Measurements from ENCODE around the gene TTC28. TPM values are rescaled to one million over a fixed set of nuclear protein-coding genes. Genes with fewer than 3 reads are reported as not detected.

Gene TTC28
- total RNA-seq, 1 donor from 2014 or later: 70.8 TPM

DNA sequence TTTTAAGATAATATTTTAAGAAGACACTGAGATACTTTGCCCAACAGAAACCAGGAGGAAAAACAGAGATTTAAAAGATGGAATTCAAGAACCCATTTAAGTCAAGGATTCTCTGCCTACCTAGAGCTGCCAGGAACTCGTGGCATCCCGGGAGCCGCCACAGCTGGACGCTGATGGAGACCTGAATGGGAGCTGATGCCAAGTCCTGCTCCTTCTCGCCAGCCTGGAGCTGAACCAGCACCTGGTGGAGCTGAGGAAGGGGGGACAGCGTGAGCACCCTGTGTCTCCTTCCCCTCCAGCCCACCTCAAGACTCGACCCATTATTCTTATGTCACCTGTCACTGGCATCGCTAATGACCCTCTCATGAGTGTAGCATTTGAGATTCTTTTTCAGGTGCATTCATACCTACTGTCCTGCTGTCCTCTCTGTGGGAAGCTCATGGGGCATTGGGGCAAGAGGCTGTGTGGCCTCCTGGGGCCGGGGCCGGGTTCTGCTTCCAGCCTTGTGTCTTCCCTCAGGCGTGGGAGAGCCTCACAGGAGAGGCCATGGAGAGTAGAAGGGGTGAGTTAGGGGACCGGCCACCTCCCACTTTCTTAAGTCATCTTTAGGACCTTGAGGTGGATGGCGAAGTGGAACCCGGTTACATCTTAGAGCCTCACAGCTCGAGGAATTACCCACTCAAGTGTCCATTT, 689.7 kb downstream of the TTC28 start:
- H3K27me3 Mint-ChIP-seq (ENCODE audit: unreplicated experiment): peaks cover 8% of the 10 kb centered on the region
- no peak for DNase-seq (ENCODE audit: low spot score)
- H3K4me1 Mint-ChIP-seq (ENCODE audit: unreplicated experiment): peaks cover 6% of the 10 kb centered on the region
- H3K27ac Mint-ChIP-seq (ENCODE audit: unreplicated experiment): no peak overlapping the region
- no peak overlapping the region for H3K4me3 Mint-ChIP-seq (ENCODE audit: unreplicated experiment)
- TF ChIP-seq, protein P1, sequence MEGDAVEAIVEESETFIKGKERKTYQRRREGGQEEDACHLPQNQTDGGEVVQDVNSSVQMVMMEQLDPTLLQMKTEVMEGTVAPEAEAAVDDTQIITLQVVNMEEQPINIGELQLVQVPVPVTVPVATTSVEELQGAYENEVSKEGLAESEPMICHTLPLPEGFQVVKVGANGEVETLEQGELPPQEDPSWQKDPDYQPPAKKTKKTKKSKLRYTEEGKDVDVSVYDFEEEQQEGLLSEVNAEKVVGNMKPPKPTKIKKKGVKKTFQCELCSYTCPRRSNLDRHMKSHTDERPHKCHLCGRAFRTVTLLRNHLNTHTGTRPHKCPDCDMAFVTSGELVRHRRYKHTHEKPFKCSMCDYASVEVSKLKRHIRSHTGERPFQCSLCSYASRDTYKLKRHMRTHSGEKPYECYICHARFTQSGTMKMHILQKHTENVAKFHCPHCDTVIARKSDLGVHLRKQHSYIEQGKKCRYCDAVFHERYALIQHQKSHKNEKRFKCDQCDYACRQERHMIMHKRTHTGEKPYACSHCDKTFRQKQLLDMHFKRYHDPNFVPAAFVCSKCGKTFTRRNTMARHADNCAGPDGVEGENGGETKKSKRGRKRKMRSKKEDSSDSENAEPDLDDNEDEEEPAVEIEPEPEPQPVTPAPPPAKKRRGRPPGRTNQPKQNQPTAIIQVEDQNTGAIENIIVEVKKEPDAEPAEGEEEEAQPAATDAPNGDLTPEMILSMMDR (IDR thresholded peaks at IDR 0.05; ENCODE audit: unreplicated experiment): no peak
- no peaks in the 10 kb centered on the region for H3K9me3 Mint-ChIP-seq (ENCODE audit: unreplicated experiment)
- peaks cover 29% of the 10 kb centered on the region for H3K36me3 Mint-ChIP-seq (ENCODE audit: low read depth, unreplicated experiment)

DNA sequence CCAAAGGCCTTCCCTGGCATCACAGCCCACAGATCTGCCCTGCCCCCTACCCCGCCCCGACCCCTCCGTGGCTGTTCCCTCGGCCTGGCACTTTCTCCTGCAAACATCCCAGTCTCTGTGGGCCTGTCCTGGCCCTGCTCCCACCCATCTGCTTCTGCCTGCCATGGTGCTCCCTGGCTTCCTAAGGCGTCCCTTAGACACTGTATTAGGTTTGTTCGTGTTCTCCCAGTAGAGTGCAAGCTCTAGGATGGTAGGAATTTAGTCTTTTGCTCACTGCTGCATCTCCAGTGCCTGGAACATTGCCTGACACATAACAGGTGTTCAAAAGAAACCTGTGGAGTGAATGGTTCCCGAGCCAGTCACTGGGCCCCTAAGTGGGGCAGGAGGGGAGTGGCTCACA, 690.9 kb downstream of the TTC28 start:
- H3K4me1 Mint-ChIP-seq (ENCODE audit: unreplicated experiment): peaks cover 8% of the 10 kb centered on the region
- no peak overlapping the region for H3K27ac Mint-ChIP-seq (ENCODE audit: unreplicated experiment)
- H3K4me3 Mint-ChIP-seq (ENCODE audit: unreplicated experiment): no peak overlapping the region
- peaks cover 37% of the 10 kb centered on the region for H3K36me3 Mint-ChIP-seq (ENCODE audit: low read depth, unreplicated experiment)
- no peak for DNase-seq (ENCODE audit: low spot score)
- peaks cover 7% of the 10 kb centered on the region for H3K27me3 Mint-ChIP-seq (ENCODE audit: unreplicated experiment)
- H3K9me3 Mint-ChIP-seq (ENCODE audit: unreplicated experiment): no peaks in the 10 kb centered on the region
- TF ChIP-seq, protein P1 (IDR thresholded peaks at IDR 0.05; ENCODE audit: unreplicated experiment): no peak

DNA sequence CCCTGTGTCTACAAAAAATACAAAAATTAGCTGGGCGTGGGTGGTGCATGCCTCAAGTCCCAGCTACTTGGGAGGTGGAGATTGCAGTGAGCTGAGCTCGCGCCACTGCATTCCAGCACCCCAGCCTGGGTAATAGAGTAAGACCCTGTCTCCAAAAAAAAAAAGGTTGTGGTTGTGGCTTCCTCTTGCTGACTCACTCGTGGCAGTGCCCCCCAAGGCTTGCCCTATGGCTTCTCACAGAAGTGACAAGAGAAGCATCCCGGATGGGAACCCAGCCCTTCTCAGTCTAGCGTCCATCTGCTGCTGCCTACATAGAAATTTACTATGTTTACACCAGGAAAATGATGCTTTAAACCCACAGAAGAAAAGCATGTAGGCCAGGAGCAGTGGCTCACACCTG, 692.1 kb downstream of the TTC28 start:
- Mint-ChIP-seq H3K9me3 (ENCODE audit: unreplicated experiment) (no peaks in the 10 kb centered on the region), H3K36me3 (ENCODE audit: low read depth, unreplicated experiment) (peaks cover 48% of the 10 kb centered on the region), H3K4me3 (ENCODE audit: unreplicated experiment) (no peak overlapping the region), H3K27me3 (ENCODE audit: unreplicated experiment) (peaks cover 12% of the 10 kb centered on the region), H3K4me1 (ENCODE audit: unreplicated experiment) (peaks cover 8% of the 10 kb centered on the region), H3K27ac (ENCODE audit: unreplicated experiment) (no peak overlapping the region)
- no peak for DNase-seq (ENCODE audit: low spot score)
- TF ChIP-seq, protein P1 (IDR thresholded peaks at IDR 0.05; ENCODE audit: unreplicated experiment): no peak

DNA sequence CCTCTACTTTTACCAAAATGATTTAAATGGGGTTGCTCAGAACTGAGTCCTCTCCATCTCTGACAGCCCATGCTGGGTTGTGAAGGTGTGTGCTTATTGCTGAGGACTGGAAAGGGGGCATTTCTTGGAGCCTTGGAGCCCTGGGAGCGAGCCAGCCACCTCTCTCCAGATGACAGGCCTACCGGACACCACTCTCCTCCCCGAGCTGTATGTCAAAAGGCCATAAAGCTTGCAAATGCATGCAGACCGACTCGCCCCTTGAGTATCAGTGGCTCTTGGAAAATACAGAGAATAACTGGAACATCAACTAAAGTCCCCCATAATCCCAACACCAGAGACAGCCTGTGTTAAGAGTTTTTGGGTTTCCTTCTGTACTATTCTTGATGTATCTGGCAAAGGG, 692.7 kb downstream of the TTC28 start:
- Mint-ChIP-seq H3K36me3 (ENCODE audit: low read depth, unreplicated experiment) (peaks cover 52% of the 10 kb centered on the region), H3K9me3 (ENCODE audit: unreplicated experiment) (no peaks in the 10 kb centered on the region), H3K27me3 (ENCODE audit: unreplicated experiment) (peaks cover 12% of the 10 kb centered on the region), H3K4me1 (ENCODE audit: unreplicated experiment) (peaks cover 8% of the 10 kb centered on the region), H3K27ac (ENCODE audit: unreplicated experiment) (no peak overlapping the region), H3K4me3 (ENCODE audit: unreplicated experiment) (no peak overlapping the region)
- TF ChIP-seq, protein P1 (IDR thresholded peaks at IDR 0.05; ENCODE audit: unreplicated experiment): no peak
- no peak for DNase-seq (ENCODE audit: low spot score)

DNA sequence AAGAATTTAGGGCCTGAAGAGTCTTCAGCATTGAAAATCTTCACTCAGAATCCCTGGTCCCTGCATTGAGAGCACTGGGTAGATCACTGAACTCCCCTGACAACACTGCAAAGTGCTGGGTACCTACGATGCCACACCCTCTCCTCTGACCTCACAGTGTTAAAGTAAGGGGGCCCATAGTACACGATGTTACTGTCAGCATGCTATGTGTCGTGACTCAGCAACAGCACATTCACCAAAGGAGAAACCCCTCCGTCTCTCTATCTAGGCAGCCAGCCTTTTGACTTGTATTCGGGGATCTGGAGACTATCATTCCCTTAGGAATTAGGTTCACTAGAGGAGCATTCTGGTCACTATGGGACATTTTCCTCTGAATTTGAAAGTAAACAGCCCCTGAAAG, 693.2 kb downstream of the TTC28 start:
- Mint-ChIP-seq H3K4me3 (ENCODE audit: unreplicated experiment) (no peak overlapping the region), H3K27me3 (ENCODE audit: unreplicated experiment) (peaks cover 12% of the 10 kb centered on the region), H3K4me1 (ENCODE audit: unreplicated experiment) (peaks cover 8% of the 10 kb centered on the region), H3K27ac (ENCODE audit: unreplicated experiment) (no peak overlapping the region), H3K36me3 (ENCODE audit: low read depth, unreplicated experiment) (peaks cover 52% of the 10 kb centered on the region), H3K9me3 (ENCODE audit: unreplicated experiment) (no peaks in the 10 kb centered on the region)
- DNase-seq (ENCODE audit: low spot score): no peak
- TF ChIP-seq, protein P1 (IDR thresholded peaks at IDR 0.05; ENCODE audit: unreplicated experiment): no peak

All from endothelial cell (in vitro differentiated cells).